Mesothelial cell of epicardium (in vitro differentiated cells): ENCODE measurements around the gene CUL4A. TPM values are rescaled to one million over a fixed set of nuclear protein-coding genes. Genes with fewer than 3 reads are reported as not detected.
"Not testable (repeated sequence)": the region's sequence is repeated elsewhere in the genome, so short reads cannot be mapped to it uniquely, and the experiment has no call there.

Experiments used
- DNase-seq, 2 experiments: peaks; one replicate each; pipeline ENCODE4 v3.0.0; 2021; ENCODE audit warnings: low spot score in 2 of 2; ENCODE audit not compliant: unreplicated experiment in 2 of 2
- H3K27ac Mint-ChIP-seq: 2 replicates; pipeline ENCODE4 v1.8.0; 2021; ENCODE audit warnings: mixed read lengths
- H3K27me3 Mint-ChIP-seq: 2 replicates; pipeline ENCODE4 v1.8.0; 2021; ENCODE audit warnings: low read depth, mixed read lengths
- H3K36me3 Mint-ChIP-seq: 2 replicates; pipeline ENCODE4 v1.8.0; 2021; ENCODE audit warnings: mixed read lengths
- H3K4me1 Mint-ChIP-seq: 2 replicates; pipeline ENCODE4 v1.8.0; 2021; ENCODE audit warnings: mixed read lengths
- H3K4me3 Mint-ChIP-seq: 2 replicates; pipeline ENCODE4 v1.8.0; 2021; ENCODE audit warnings: mild to moderate bottlenecking, moderate library complexity, mixed read lengths
- H3K9me3 Mint-ChIP-seq: 2 replicates; pipeline ENCODE4 v1.8.0; 2021; ENCODE audit warnings: mixed read lengths
- CTCF ChIP-seq: fragments of 200-600 bp; sonication (generic); IDR thresholded peaks from one replicate; pipeline ENCODE4 v1.5.0; 2021; ENCODE audit warnings: antibody characterized with exemption; ENCODE audit not compliant: unreplicated experiment
- total RNA-seq: library from RNA; stranded (reverse); gene quantifications from 3 replicates; pipeline ENCODE4 v1.2.1, GENCODE V29; 2021

CUL4A gene
- total RNA-seq, 1 donor from 2014 or later, result 79.8 TPM

GRCh38 chr13:113239986-113240385 is 30.6 kb downstream of the CUL4A start:
- TF ChIP-seq CTCF, result no peak
- Mint-ChIP-seq H3K27me3 (no peaks in the 10 kb centered on the region), H3K4me3 (no peak overlapping the region), H3K4me1 (no peaks in the 10 kb centered on the region), H3K27ac (no peak overlapping the region), H3K9me3 (no peaks in the 10 kb centered on the region), H3K36me3 (peaks cover 32% of the 10 kb centered on the region)
- no peak for DNase-seq

- H3K4me1 Mint-ChIP-seq, H3K9me3 Mint-ChIP-seq, H3K4me3 Mint-ChIP-seq, H3K27me3 Mint-ChIP-seq, DNase-seq, H3K27ac Mint-ChIP-seq: not testable (repeated sequence)
- H3K36me3 Mint-ChIP-seq, result peaks cover 37% of the 10 kb centered on the region
These were observed 32.2 kb downstream of the CUL4A start for GRCh38 chr13:113241623-113242022.

GRCh38 chr13:113243847-113244246 is 34.4 kb downstream of the CUL4A start:
- no peaks in the 10 kb centered on the region for H3K27me3 Mint-ChIP-seq
- DNase-seq, result no peak
- H3K9me3 Mint-ChIP-seq, result no peaks in the 10 kb centered on the region
- TF ChIP-seq CTCF, result no peak
- no peak overlapping the region for H3K27ac Mint-ChIP-seq
- H3K4me1 Mint-ChIP-seq, result no peaks in the 10 kb centered on the region
- H3K36me3 Mint-ChIP-seq, result peaks cover 46% of the 10 kb centered on the region
- no peak overlapping the region for H3K4me3 Mint-ChIP-seq

GRCh38 chr13:113245849-113246796 is 36.7 kb downstream of the CUL4A start:
- Mint-ChIP-seq H3K27me3 (no peaks in the 10 kb centered on the region), H3K9me3 (no peaks in the 10 kb centered on the region), H3K4me1 (no peaks in the 10 kb centered on the region), H3K4me3 (no peak overlapping the region), H3K36me3 (peaks cover 49% of the 10 kb centered on the region), H3K27ac (no peak overlapping the region)
- DNase-seq, result no peak
- TF ChIP-seq CTCF, result peak; percentile 15

- DNase-seq, result no peak
- Mint-ChIP-seq H3K4me1 (no peaks in the 10 kb centered on the region), H3K9me3 (no peaks in the 10 kb centered on the region), H3K4me3 (no peak overlapping the region), H3K27ac (no peak overlapping the region), H3K27me3 (no peaks in the 10 kb centered on the region), H3K36me3 (peaks cover 49% of the 10 kb centered on the region)
- no peak for TF ChIP-seq CTCF
These were observed 43.2 kb downstream of the CUL4A start for GRCh38 chr13:113252516-113253095.

- not testable (repeated sequence) for H3K27ac Mint-ChIP-seq, H3K4me3 Mint-ChIP-seq, DNase-seq, H3K4me1 Mint-ChIP-seq, H3K9me3 Mint-ChIP-seq, H3K27me3 Mint-ChIP-seq
- peaks cover 51% of the 10 kb centered on the region for H3K36me3 Mint-ChIP-seq
These were observed 48.5 kb downstream of the CUL4A start for GRCh38 chr13:113257908-113258307.
